A673 (cell line): ENCODE data around the gene ARF6.

Source experiments
- EZH2 ChIP-seq: fragments of 200-600 bp; sonication (generic); IDR thresholded peaks from 2 replicates; pipeline ENCODE4 v1.6.1; 2017; ENCODE audit warnings: borderline replicate concordance, low read depth, mild to moderate bottlenecking, mixed read lengths, antibody characterized with exemption, low read length; ENCODE audit not compliant: poor library complexity, severe bottlenecking
- TF ChIP-seq, protein P1 (sequence below): fragments of 300-800, 200-600 bp; sonication (generic); conservative IDR thresholded peaks from 2 replicates; pipeline ENCODE4 v1.5.1; 2017; ENCODE audit warnings: low read depth, mild to moderate bottlenecking, antibody characterized with exemption, low read length, moderate library complexity, mixed read lengths

DNA sequence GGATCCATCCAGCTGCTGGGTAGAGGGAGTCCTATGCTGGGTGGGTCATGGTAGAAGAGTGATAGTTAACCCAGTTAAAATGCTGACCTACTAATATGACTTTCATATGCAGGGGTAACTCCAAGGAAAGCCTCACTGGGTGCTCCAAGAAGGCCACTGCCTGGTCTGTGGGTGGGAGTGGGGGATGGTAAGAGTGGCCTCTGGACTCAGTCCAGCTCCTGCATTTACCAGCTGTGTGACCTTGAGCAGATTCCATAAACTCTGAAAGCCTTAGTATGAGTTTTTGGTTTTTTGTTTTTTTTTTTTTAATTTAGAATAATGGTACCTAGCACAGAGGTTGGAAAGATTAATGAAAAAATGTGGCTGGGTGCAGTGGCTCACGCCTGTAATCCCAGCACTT lies 51.6 kb downstream of the ARF6 start:
- TF ChIP-seq, protein P1, sequence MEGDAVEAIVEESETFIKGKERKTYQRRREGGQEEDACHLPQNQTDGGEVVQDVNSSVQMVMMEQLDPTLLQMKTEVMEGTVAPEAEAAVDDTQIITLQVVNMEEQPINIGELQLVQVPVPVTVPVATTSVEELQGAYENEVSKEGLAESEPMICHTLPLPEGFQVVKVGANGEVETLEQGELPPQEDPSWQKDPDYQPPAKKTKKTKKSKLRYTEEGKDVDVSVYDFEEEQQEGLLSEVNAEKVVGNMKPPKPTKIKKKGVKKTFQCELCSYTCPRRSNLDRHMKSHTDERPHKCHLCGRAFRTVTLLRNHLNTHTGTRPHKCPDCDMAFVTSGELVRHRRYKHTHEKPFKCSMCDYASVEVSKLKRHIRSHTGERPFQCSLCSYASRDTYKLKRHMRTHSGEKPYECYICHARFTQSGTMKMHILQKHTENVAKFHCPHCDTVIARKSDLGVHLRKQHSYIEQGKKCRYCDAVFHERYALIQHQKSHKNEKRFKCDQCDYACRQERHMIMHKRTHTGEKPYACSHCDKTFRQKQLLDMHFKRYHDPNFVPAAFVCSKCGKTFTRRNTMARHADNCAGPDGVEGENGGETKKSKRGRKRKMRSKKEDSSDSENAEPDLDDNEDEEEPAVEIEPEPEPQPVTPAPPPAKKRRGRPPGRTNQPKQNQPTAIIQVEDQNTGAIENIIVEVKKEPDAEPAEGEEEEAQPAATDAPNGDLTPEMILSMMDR = no peak
- TF ChIP-seq EZH2 = no peak
